Peyer's patch (tissue), 4 donors: ENCODE data around the gene VWF. TPM values are rescaled to one million over a fixed set of nuclear protein-coding genes. Genes with fewer than 3 reads are reported as not detected.

Experiments
- DNase-seq, 3 donors: peaks; one replicate each; pipeline ENCODE4 v3.0.0-alpha.2; 2017 to 2019
- H3K27ac ChIP-seq, 4 donors: fragments of 200-600 bp; sonication (generic); one replicate each; pipeline ENCODE4 v1.5.1; 2016 to 2019
- H3K27me3 ChIP-seq, 2 donors: fragments of 200-600 bp; sonication (generic); one replicate each; pipeline ENCODE4 v1.5.1; 2019
- H3K36me3 ChIP-seq, 3 donors: fragments of 200-600 bp; sonication (generic); one replicate each; pipeline ENCODE4 v1.5.1; 2016 to 2019
- H3K4me1 ChIP-seq, 4 donors: fragments of 200-600 bp; sonication (generic); one replicate each; pipeline ENCODE4 v1.5.1; 2016 to 2019
- H3K4me3 ChIP-seq, 4 donors: fragments of 200-600 bp; sonication (generic); 1 replicate in 3 of 4; 2 replicates in 1 of 4; pipeline ENCODE4 v1.5.1; 2016 to 2019; ENCODE audit warnings: mild to moderate bottlenecking in 1 of 4
- H3K9me3 ChIP-seq, 4 donors: fragments of 200-600 bp; sonication (generic); one replicate each; pipeline ENCODE4 v1.5.1; 2016 to 2019; ENCODE audit warnings: mild to moderate bottlenecking in 1 of 4
- CTCF ChIP-seq, 6 experiments: fragments of 450-650 bp in 4 of 6; fragments of 200-600 bp in 2 of 6; sonication (generic) in 1 of 6; IDR thresholded peaks; one replicate each; pipeline ENCODE4 v1.5.1; 2017 to 2019; ENCODE audit warnings: antibody characterized with exemption in 6 of 6, mild to moderate bottlenecking in 3 of 6, moderate library complexity in 1 of 6
- POLR2A ChIP-seq, 2 donors: fragments of 450-650 bp; IDR thresholded peaks; one replicate each; pipeline ENCODE4 v1.5.1; 2017; ENCODE audit warnings: antibody characterized with exemption in 2 of 2, mild to moderate bottlenecking in 2 of 2, moderate library complexity in 2 of 2
- total RNA-seq, 4 donors: library from RNA; depleted of rRNA; stranded (reverse); fragments of >200 nt; gene quantifications; one replicate each; pipeline ENCODE4 v1.1.0, GENCODE V29; 2016

VWF gene
- total RNA-seq, 4 donors from 2014 or later, result 21.5 to 98.2 (median 62.7) TPM

GRCh38 chr12:5985471-5985870 is 139.0 kb downstream of the VWF start:
- TF ChIP-seq POLR2A (IDR thresholded peaks at IDR 0.05), result no peak
- no peak overlapping the region for H3K27ac ChIP-seq
- no peaks in the 10 kb centered on the region for H3K4me1 ChIP-seq
- H3K27me3 ChIP-seq, result no peaks in the 10 kb centered on the region
- no peak for DNase-seq
- H3K4me3 ChIP-seq, result no peak overlapping the region
- H3K9me3 ChIP-seq, result no peaks in the 10 kb centered on the region
- H3K36me3 ChIP-seq, result no peaks in the 10 kb centered on the region

- H3K36me3 ChIP-seq, result no peaks in the 10 kb centered on the region
- no peaks in the 10 kb centered on the region for H3K9me3 ChIP-seq
- no peak overlapping the region for H3K27ac ChIP-seq
- H3K27me3 ChIP-seq, result no peaks in the 10 kb centered on the region
- no peak overlapping the region for H3K4me3 ChIP-seq
- H3K4me1 ChIP-seq, result no peaks in the 10 kb centered on the region
- no peak for DNase-seq
- no peak for TF ChIP-seq POLR2A (IDR thresholded peaks at IDR 0.05)
- TF ChIP-seq CTCF (IDR thresholded peaks at IDR 0.05), result no peak
Measured at GRCh38 chr12:5984873-5985272, 139.6 kb downstream of the VWF start.

GRCh38 chr12:5982106-5982505 is 142.4 kb downstream of the VWF start:
- H3K27me3 ChIP-seq, result no peaks in the 10 kb centered on the region
- H3K27ac ChIP-seq, result no peak overlapping the region
- H3K4me3 ChIP-seq, result no peak overlapping the region
- no peaks in the 10 kb centered on the region for H3K4me1 ChIP-seq
- no peak for TF ChIP-seq CTCF (IDR thresholded peaks at IDR 0.05)
- TF ChIP-seq POLR2A (IDR thresholded peaks at IDR 0.05), result no peak
- H3K36me3 ChIP-seq, result no peaks in the 10 kb centered on the region
- H3K9me3 ChIP-seq, result no peaks in the 10 kb centered on the region
- no peak for DNase-seq

GRCh38 chr12:5977556-5977955 is 146.9 kb downstream of the VWF start:
- TF ChIP-seq CTCF (IDR thresholded peaks at IDR 0.05) (no peak), POLR2A (IDR thresholded peaks at IDR 0.05) (no peak)
- Histone ChIP-seq H3K27me3 (no peaks in the 10 kb centered on the region), H3K36me3 (no peaks in the 10 kb centered on the region), H3K9me3 (no peaks in the 10 kb centered on the region), H3K27ac (no peak overlapping the region), H3K4me3 (no peak overlapping the region), H3K4me1 (no peaks in the 10 kb centered on the region)
- no peak for DNase-seq

- TF ChIP-seq CTCF (IDR thresholded peaks at IDR 0.05) (no peak), POLR2A (IDR thresholded peaks at IDR 0.05) (no peak)
- no peak overlapping the region for H3K27ac ChIP-seq
- H3K27me3 ChIP-seq, result no peaks in the 10 kb centered on the region
- no peak overlapping the region for H3K4me3 ChIP-seq
- H3K36me3 ChIP-seq, result no peaks in the 10 kb centered on the region
- DNase-seq, result no peak
- H3K4me1 ChIP-seq, result no peaks in the 10 kb centered on the region
- H3K9me3 ChIP-seq, result no peaks in the 10 kb centered on the region
Measured at GRCh38 chr12:5976711-5977110, 147.8 kb downstream of the VWF start.

- Histone ChIP-seq H3K4me1 (no peaks in the 10 kb centered on the region), H3K9me3 (no peaks in the 10 kb centered on the region), H3K27ac (no peak overlapping the region), H3K27me3 (no peaks in the 10 kb centered on the region), H3K36me3 (no peaks in the 10 kb centered on the region), H3K4me3 (no peak overlapping the region)
- DNase-seq, result no peak
- TF ChIP-seq CTCF (IDR thresholded peaks at IDR 0.05) (no peak), POLR2A (IDR thresholded peaks at IDR 0.05) (no peak)
Measured at GRCh38 chr12:5976196-5976595, 148.3 kb downstream of the VWF start.
